ENCODE data around the gene PAIP1.
"Not testable (repeated sequence)": the region's sequence is repeated elsewhere in the genome, so short reads cannot be mapped to it uniquely, and the experiment has no call there.

Gene PAIP1

DNA sequence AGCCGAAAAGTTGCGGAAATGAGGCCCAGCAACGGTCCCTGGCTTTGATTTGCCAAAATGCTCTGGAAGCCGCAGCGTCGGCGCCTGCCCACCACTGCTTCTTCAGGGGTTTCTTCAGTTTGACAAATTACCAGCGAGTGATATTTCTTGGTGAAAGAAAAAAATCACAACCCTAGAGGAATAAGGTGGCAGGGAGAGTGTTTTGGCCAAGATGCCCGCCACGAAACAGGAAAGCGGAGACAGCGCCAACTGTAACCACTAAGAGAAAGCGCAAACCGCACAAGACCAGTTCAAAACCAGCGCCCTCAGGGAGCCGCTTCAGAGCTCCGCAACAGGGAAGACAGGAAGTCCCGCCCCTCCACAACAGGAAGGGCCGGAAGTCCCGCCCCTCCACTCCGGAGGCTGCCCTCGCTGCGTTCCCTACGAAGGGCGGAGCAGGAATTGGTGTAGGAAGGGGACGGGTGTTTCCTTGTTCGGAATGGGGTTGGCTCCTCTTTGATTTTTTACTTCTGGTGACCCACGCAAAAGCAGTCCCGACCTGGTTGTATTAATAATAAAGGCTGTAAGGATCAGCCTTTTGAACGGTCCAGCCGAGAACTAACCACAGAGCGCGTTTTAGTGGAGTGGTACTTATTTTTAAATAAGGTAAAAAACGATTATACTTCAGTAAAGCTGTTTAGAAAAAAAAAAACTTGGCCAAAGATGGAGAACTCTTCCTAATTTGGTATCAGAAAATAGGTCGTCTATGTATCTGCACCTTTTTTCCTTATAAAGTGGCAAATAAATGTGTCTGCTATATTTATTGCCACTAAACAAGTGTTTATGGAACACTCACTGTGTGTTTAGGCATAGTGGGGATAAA, 41.8 kb downstream of the PAIP1 start, which contains the start of gene C5orf34:
Gene C5orf34, minus strand, starts transcription at position 333 of the 862 bp plus-strand sequence. CDS start 5,809 bp downstream, outside the sequence.
- DNase-seq (ENCODE audit: low read depth): peak; percentile 92

- no peak for DNase-seq (ENCODE audit: low read depth)
These were observed 42.4 kb downstream of the PAIP1 start for GRCh38 chr5:43514471-43514815.

GRCh38 chr5:43514025-43514424, 42.9 kb downstream of the PAIP1 start:
- no peak for DNase-seq (ENCODE audit: low read depth)

DNA sequence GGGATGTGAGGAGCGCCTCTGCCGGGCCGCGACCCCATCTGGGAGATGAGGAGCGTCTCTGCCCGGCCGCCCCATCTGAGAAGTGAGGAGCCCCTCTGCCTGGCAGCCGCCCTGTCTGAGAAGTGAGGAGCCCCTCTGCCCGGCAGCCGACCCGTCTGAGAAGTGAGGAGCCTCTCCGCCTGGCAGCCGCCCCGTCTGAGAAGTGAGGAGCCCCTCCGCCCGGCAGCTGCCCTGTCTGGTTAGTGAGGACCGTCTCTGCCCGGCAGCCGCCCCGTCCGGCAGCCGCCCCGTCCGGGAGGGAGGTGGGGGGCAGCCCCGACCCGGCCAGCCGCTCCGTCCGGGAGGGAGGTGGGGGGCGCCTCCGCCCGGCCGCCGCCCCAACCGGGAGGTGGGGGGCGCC, 45.8 kb downstream of the PAIP1 start:
- DNase-seq (ENCODE audit: low read depth): not testable (repeated sequence)

DNA sequence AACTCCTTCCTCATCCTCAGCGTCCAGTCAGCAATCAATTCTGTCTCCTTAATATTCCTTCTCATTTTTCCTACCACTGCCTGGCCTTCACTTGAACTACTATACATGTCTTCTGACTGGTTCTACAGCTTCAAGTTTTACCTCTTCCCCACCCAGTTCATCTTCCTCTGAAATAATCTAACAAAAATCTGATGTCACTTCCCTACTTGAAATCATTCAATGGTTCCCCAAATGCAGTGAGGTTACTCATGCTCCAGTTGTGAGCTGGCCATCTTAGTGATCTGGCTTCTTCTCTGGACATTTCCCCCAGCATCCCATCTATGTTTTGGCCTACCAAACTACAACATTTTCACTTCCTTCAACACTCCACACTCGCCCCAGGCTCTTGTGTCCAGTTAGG, 58.3 kb downstream of the PAIP1 start:
- no peak for DNase-seq (ENCODE audit: low read depth)

DNA sequence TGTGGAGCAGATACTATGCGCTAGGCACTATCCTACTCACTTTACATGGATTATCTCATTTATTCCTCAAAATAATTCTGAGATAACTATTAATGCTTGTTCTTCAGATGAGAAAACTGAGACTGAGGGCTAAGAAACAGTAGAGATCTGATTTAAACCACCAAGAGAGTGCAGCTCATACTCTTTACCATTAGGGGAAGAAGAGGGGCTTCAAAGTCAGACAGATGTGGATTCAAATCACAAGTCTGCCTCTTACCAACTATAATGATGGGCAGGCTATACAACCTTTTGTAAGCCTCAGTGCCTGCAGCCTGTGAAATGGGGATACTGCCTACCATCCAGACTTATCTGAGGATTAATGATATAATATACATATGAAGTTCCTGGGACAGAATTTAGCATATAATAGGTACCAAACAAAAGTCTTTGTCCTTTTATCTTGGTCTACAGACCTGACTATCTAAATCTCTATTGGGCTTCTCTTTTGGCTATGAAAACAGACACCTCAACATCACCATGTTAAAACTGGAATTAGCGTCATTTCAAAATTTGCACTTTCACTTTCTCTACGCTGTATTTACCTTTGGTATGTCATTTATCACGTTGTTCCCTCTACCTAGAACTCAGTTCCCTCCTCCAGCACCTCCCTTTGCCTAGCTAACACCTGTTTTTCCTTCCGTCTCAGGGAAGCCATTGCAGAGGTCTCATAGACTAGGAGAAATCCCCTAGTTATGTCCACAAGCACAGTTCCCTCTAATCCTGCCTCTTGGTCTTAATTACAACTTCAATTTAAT, 59.4 kb downstream of the PAIP1 start:
- no peak for DNase-seq (ENCODE audit: low read depth)

GRCh38 chr5:43491326-43491725, 65.6 kb downstream of the PAIP1 start:
- no peak for DNase-seq (ENCODE audit: low read depth)

GRCh38 chr5:43486353-43486752, 70.5 kb downstream of the PAIP1 start:
- no peak for DNase-seq (ENCODE audit: low read depth)

- no peak for DNase-seq (ENCODE audit: low read depth)
These were observed 71.5 kb downstream of the PAIP1 start for GRCh38 chr5:43485406-43485805.

- DNase-seq (ENCODE audit: low read depth): peak; percentile 70
These were observed 72.6 kb downstream of the PAIP1 start for GRCh38 chr5:43484106-43484849.

DNA sequence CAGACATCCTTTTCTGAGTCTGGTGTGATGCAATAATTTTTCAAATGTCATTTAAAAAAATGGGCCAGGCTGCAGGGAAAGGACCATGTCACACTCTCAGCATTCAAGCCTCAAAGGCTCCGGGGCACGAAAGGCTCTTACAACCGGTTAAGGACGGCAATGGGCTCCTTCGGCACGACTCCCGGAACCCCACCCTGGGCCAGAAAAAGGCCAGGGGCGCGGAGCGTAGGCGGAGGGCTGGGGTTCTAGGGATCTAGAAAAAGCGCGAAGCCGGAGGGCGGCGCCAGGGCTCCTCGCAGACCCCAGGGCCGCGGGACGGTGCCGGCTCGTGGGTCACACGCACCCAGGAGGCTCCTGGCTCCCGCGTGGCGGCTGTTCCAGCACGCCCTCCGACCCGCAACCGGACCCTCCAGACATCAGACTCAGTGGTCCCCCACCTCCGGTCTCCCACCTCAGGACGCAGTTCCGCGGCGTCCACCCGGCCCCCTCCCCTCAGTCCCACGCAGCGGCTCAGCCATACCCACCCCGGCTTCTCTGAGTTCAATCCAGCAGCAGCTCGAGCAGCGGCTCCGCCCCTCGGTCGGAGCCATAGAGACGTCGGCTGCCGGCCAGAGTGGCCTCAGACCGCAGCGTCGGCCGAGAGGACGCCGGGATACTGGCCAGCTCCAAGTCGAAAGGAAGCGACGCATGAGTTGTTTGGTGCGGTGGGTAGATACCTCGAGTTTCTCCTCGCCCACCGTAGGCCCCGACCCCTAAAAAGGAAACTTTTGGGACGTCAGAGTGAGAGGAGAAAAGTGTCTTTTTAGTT, 73.4 kb downstream of the PAIP1 start, which contains the start of gene TMEM267:
Gene TMEM267, minus strand, starts transcription at position 568 of the 808 bp plus-strand sequence. CDS start 29,896 bp downstream, outside the sequence.
- peak; percentile 84 for DNase-seq (ENCODE audit: low read depth)

- DNase-seq (ENCODE audit: low read depth): no peak
These were observed 74.2 kb downstream of the PAIP1 start for GRCh38 chr5:43482490-43483297.

All from CMK (cell line).